Stimulated activated naive CD8-positive, alpha-beta T cell treated with anti-CD3 and anti-CD28 coated beads, Interleukin-15, Interleukin-2, amounts not matched to agents 100 ng/mL and 50 ng/mL, for 24 hours (primary cell): ENCODE data around the gene NECAP2.
A peak's percentile ranks its signal among the peaks of the same experiment; 100 is the strongest.

Source experiments
- H3K27ac Mint-ChIP-seq: one replicate; pipeline ENCODE4 v1.8.0; 2021; ENCODE audit warnings: mild to moderate bottlenecking, mixed read lengths
- H3K27me3 Mint-ChIP-seq: one replicate; pipeline ENCODE4 v1.8.0; 2021; ENCODE audit warnings: mixed read lengths
- H3K36me3 Mint-ChIP-seq: one replicate; pipeline ENCODE4 v1.8.0; 2021; ENCODE audit warnings: low read depth, mixed read lengths
- H3K4me1 Mint-ChIP-seq: one replicate; pipeline ENCODE4 v1.8.0; 2021; ENCODE audit warnings: low read depth, mixed read lengths
- H3K4me3 Mint-ChIP-seq: one replicate; pipeline ENCODE4 v1.8.0; 2021; ENCODE audit warnings: mild to moderate bottlenecking, mixed read lengths
- H3K9me3 Mint-ChIP-seq: one replicate; pipeline ENCODE4 v1.8.0; 2021; ENCODE audit warnings: mixed read lengths

NECAP2 gene

DNA sequence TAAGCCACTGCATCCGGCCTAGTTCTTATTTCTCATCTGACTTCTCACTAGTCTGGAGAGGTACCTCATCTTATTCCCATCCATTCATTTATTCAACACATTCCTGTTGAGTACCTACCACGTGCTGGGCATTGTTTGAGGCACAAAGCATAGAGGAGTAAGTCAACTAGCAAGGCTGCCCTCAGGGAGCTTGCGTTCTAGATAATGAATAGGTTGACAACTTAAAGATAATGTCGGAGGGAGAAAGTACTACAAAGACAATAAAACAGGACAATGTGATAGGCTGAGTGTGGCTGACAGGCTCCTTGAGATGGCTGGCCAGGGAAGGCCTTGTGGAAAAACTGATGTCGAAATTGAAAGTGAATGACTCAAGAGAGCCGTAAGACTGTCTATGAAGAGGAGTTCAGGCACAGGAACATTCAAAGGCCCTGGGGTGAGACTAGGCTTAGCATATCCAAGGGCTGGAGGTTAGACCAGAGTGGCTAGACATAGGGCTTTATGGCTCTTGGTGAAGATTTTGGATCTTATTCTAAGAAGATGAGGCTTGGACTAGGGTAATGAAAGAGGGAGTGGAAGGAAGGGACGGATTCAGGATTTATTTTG lies 21.6 kb upstream of the NECAP2 start:
- Mint-ChIP-seq H3K4me3 (no peak overlapping the region), H3K36me3 (no peaks in the 10 kb centered on the region), H3K27me3 (no peaks in the 10 kb centered on the region), H3K27ac (peak overlapping the region; percentile 79), H3K9me3 (no peaks in the 10 kb centered on the region), H3K4me1 (peaks cover 40% of the 10 kb centered on the region)

DNA sequence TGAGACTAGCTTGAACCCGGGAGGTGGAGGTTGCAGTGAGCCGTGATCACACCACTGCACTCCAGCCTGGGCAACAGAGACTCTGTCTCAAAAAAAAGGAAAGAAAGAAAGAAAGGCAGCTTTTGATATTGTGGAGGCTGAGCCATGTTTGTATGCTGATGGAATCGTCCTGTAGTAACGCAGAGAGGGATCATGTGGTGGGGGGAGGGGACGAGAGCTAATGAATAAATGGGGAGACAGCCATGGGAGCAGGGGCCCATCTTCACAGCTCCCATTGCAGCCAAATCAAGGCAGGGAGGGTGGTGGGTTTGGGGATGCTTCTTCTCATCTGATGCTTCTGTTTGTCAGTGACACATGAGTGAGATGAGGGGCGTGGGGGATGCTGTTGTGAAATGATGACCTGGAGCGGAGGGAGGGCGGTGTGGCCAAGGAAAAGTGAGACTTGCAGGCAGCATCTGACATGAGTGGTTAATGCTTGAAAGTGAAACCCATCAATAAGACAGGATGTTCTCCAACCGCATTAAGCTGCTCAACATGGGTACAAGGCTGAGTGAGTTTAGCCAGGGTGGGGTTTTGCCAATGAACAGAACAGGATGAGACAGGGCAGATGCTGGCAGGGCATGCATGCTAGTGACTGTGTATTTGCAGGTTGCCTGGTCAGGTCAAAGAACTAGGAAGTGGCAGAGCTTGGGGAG lies 20.0 kb upstream of the NECAP2 start:
- Mint-ChIP-seq H3K4me1 (peaks cover 40% of the 10 kb centered on the region), H3K36me3 (no peaks in the 10 kb centered on the region), H3K9me3 (no peaks in the 10 kb centered on the region), H3K27me3 (no peaks in the 10 kb centered on the region), H3K4me3 (peak overlapping the region; percentile 47), H3K27ac (peak overlapping the region; percentile 83)

DNA sequence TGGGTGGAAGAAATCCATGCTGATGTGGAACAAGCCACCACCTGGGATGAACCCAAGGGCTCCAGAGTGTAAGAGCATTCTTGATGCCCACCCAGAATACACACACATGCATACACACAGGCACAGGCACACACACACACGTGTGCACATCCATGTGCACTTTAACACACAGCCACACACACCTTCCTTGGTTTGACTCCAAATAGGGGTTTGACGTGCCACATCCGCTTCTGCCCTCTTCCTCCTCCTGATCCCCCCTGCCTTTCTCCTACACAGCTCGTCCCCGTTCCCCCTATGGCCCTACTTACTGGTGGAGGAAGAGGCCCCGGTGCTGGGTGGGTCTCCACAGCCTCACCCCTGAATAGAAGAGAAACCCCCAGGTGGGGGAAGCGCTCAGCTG lies 19.3 kb upstream of the NECAP2 start:
- Mint-ChIP-seq H3K4me1 (peaks cover 40% of the 10 kb centered on the region), H3K9me3 (no peaks in the 10 kb centered on the region), H3K27ac (peak overlapping the region; percentile 83), H3K4me3 (peak overlapping the region; percentile 47), H3K27me3 (no peaks in the 10 kb centered on the region), H3K36me3 (no peaks in the 10 kb centered on the region)

DNA sequence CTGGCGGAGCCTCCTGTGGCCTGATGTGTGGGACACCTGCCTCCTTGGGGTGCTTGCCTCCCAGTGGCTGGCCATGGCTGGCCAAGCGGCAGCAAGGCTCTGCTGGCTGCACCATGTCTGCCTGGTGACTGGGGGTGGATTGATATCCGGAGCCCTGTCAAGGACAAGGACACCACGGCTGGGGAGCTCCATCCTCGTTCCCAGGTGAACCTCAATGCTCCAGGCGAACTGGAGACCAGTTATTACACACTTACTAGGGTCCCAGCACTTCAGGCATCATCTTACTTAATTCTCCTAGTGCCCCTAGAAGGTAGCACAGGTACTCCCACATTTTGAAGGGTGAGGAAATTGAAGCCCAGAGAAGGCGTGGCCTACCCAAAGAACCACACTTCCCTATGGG lies 18.5 kb upstream of the NECAP2 start:
- H3K27me3 Mint-ChIP-seq, result no peaks in the 10 kb centered on the region
- no peak overlapping the region for H3K4me3 Mint-ChIP-seq
- H3K4me1 Mint-ChIP-seq, result peaks cover 40% of the 10 kb centered on the region
- H3K27ac Mint-ChIP-seq, result no peak overlapping the region
- H3K9me3 Mint-ChIP-seq, result no peaks in the 10 kb centered on the region
- H3K36me3 Mint-ChIP-seq, result no peaks in the 10 kb centered on the region

DNA sequence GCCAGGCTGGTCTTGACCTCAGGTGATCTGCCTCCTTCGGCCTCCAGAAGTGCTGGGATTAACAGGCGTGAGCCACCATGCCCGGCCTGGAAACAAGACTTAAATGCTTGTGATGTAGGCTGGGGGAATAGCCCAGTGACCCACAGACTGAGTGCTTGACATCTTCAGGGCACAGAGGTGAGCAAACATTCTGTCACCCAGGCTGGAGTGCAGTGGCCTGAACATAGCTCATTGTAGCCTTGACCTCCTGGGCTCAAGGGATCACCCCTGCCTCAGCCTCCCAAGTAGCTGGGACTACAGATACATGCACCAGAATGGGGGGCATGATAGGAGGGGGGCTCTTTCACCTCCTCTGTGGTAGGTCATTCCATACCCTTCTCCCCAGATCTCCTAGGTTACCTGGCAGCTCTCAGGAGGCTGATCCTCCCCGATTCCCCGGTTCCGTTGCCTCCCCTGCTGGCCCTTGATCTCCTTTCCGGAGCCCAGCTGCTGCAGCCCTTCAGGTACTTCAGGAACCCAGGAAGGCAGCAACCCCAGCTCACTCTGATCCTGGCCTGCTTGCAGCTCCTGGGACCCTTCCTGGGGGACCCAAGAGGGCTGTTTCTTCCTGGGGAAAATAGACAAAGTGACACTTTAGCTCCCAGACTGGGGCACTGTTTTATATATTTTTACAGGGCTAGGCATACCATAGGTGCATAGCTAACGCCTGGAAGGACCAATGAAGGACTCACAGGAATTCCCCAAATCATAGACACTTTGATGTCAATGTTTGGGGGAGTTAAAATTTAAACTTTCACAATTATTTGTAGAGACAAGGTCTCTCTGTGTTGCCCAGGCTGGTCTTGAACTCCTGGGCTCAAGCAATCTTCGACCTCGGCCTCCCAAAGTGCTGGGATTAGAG lies 15.1 kb upstream of the NECAP2 start:
- Mint-ChIP-seq H3K4me3 (no peak overlapping the region), H3K9me3 (no peaks in the 10 kb centered on the region), H3K27ac (no peak overlapping the region), H3K27me3 (no peaks in the 10 kb centered on the region), H3K36me3 (no peaks in the 10 kb centered on the region), H3K4me1 (peaks cover 18% of the 10 kb centered on the region)

DNA sequence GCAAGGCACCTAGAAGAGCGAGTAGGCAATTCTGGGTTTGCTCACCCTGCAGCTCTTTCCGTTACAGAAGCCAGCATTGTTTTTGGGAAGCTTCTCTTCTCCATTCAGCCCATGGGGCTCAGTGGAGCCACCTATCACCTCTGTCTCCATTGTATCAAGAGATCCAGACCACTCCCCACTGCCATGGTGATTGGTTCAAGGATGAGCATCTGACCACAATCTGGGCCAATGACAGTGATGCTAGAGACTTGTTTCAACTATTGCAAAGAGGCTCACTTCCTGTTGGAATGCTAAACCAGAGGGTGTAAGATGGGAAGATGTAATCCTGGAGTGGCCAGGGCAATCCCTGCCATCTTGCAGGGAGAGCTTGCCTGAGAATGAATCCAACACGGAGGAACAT lies 9.9 kb upstream of the NECAP2 start:
- Mint-ChIP-seq H3K27ac (no peak overlapping the region), H3K27me3 (peaks cover 6% of the 10 kb centered on the region)

DNA sequence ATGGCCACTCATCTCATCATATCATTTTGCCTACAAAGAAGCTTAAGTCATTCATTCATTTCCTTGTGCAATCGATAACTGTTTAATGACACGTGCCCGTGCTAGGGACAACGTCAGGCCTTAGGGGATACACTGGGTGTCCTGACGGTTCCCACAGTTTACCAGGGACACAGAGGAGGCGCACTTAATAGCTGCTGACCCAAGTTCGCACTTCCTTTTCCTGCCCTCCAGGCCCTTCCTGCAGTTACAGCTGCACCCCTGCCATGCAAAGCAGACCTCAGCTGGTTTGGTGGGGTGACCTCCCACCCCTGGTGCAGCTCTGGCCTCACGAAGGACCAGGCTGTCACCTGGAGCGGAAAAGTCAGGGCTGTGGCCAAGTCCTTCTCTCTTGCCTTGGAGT lies 7.5 kb upstream of the NECAP2 start:
- H3K9me3 Mint-ChIP-seq, result no peaks in the 10 kb centered on the region
- H3K4me1 Mint-ChIP-seq, result peaks cover 4% of the 10 kb centered on the region
- H3K4me3 Mint-ChIP-seq, result no peak overlapping the region
- H3K36me3 Mint-ChIP-seq, result no peaks in the 10 kb centered on the region
- no peak overlapping the region for H3K27ac Mint-ChIP-seq
- peaks cover 6% of the 10 kb centered on the region for H3K27me3 Mint-ChIP-seq

More for the DNA sequence above, 9.9 kb upstream of the NECAP2 start:
- Mint-ChIP-seq H3K36me3 (no peaks in the 10 kb centered on the region), H3K9me3 (no peaks in the 10 kb centered on the region), H3K4me1 (peaks cover 4% of the 10 kb centered on the region), H3K4me3 (no peak overlapping the region)

DNA sequence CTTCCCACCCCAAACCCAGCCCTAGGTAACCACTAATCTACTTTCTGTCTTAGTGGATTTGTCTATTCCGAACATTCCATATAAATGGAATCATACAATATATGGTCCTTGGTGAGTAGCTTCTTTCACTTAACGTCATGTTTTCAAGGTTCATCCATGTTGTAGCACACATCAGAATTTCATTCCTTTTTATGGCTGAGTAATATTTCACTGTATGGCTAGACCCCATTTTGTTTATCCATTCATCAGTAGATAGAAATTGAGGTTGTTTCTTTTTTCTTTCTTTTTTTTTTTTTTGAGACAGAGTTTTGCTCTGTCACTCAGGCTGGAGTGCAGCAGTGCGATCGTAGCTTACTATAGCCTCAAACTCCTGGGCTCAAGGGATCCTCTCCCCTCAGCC lies 6.5 kb upstream of the NECAP2 start:
- Mint-ChIP-seq H3K27me3 (peaks cover 6% of the 10 kb centered on the region), H3K4me3 (no peak overlapping the region), H3K4me1 (peaks cover 4% of the 10 kb centered on the region), H3K27ac (no peak overlapping the region), H3K9me3 (no peaks in the 10 kb centered on the region), H3K36me3 (no peaks in the 10 kb centered on the region)

DNA sequence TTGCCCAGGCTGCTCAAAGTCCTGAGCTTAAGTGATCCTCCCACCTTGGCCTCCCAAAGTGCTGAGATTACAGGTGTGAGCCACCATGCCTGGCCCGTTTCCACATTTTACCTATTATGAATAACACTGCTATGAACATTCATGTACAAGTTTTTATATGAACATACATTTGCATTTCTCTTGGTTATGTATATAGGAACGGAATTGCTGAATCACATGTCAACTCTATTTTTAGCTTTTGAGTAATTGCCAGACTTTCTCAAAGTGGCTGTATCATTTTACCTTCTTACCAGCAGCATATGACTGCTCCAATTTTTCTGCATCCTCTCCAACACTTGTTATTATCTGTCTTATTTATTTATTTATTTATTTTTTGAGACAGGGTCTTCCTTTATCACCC lies 6.0 kb upstream of the NECAP2 start:
- Mint-ChIP-seq H3K36me3 (no peaks in the 10 kb centered on the region), H3K4me3 (no peak overlapping the region), H3K9me3 (no peaks in the 10 kb centered on the region), H3K27me3 (peaks cover 6% of the 10 kb centered on the region), H3K4me1 (peaks cover 4% of the 10 kb centered on the region), H3K27ac (no peak overlapping the region)

DNA sequence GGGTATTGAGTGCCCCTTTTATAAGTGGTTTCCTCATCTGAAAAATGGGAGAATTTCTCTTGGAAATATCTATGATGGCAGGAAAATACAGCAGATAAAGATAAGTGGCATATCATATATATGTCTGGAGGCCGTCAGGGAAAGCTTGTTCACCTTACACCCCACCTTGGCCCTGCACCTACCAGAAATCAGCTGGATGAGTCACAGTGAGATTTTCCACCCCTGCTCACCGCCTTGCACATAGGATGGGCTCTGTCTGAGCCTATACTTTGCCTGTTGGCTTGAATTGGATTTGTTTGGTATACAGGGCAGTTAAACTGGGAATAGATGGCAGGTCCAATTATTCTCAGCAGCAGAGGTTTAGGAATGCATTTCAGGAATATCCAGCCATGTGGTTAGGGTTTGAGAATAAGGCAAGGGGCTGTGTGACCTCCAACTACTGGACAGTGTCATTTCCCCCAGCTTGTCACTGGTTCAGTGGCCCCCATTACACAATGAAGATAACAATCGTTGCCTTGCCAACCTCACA lies 3.5 kb upstream of the NECAP2 start, which contains the start of gene SPATA21:
TSS of gene SPATA21 (minus strand) at position 479 of the 529 bp plus-strand sequence. CDS start 6,053 bp downstream, outside the sequence.
- H3K4me1 Mint-ChIP-seq, result peaks cover 21% of the 10 kb centered on the region
- no peak within 1 kb of the TSS for H3K4me3 Mint-ChIP-seq
- no peaks in the 10 kb centered on the region for H3K9me3 Mint-ChIP-seq
- peaks cover 6% of the 10 kb centered on the region for H3K27me3 Mint-ChIP-seq
- peak within 1 kb of the TSS; percentile 40 for H3K27ac Mint-ChIP-seq
- H3K36me3 Mint-ChIP-seq, result no peaks in the 10 kb centered on the region

DNA sequence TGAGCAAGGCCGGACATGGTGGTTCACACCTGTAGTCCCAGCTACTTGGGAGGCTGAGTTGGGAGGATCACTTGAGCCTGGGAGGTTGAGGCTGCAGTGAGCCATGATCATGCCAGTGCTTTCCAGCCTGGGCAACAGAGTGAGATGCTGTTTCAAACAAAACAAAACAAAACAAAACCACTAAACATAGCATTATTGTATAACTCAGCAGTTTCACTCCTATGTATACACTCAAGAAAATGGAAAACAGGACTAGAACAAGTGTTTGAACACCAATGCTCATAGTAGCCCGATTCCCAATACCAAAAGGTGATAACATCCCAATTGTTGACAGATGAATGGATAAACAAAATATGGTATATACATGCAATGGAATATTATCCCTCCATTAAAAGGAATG lies 2.0 kb upstream of the NECAP2 start:
- H3K9me3 Mint-ChIP-seq, result no peaks in the 10 kb centered on the region
- no peaks in the 10 kb centered on the region for H3K36me3 Mint-ChIP-seq
- H3K4me1 Mint-ChIP-seq, result peaks cover 32% of the 10 kb centered on the region
- H3K4me3 Mint-ChIP-seq, result no peak overlapping the region
- no peak overlapping the region for H3K27ac Mint-ChIP-seq
- H3K27me3 Mint-ChIP-seq, result no peaks in the 10 kb centered on the region

DNA sequence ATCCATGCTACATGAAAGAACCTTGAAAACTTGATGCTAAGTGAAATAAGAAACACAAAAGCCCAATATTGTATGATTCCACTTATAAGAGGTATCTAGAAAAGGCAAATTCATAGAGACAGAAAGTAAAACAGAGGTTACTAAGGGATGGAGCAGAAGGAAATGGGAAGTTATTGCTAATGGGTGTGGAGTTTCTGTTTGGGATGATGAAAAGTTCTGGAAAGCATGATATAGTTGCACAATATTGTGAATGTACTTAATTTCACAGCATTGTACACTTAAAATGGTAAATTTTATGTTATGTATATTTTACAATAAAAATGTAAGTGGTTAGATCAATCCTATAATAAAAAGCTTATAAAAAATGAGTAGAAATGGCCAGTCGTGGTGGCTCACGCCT lies 1.6 kb upstream of the NECAP2 start:
- no peaks in the 10 kb centered on the region for H3K9me3 Mint-ChIP-seq
- peaks cover 32% of the 10 kb centered on the region for H3K4me1 Mint-ChIP-seq
- no peak overlapping the region for H3K27ac Mint-ChIP-seq
- no peaks in the 10 kb centered on the region for H3K27me3 Mint-ChIP-seq
- H3K36me3 Mint-ChIP-seq, result peaks cover 2% of the 10 kb centered on the region
- no peak overlapping the region for H3K4me3 Mint-ChIP-seq

DNA sequence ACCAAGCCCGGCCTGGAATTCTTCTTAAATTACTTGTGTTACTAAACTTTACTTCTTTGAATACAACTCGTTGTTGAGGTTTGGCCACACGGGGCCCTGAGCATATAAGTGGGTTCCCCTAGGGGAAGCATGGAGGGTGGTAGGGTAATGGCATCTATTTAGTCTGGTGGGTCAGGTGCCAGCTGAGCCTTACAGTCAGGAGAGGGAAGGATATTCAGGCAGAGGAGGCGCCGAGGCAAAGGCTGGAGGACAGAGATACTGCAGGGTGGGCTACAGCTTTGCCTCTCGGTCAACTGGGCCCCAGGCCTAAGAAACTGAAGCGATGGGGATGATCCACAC lies 424 bp upstream of the NECAP2 start:
- H3K4me3 Mint-ChIP-seq, result peak overlapping the region; percentile 92
- peak overlapping the region; percentile 85 for H3K27ac Mint-ChIP-seq
- peaks cover 30% of the 10 kb centered on the region for H3K4me1 Mint-ChIP-seq
- no peaks in the 10 kb centered on the region for H3K9me3 Mint-ChIP-seq
- peaks cover 9% of the 10 kb centered on the region for H3K36me3 Mint-ChIP-seq
- no peaks in the 10 kb centered on the region for H3K27me3 Mint-ChIP-seq

DNA sequence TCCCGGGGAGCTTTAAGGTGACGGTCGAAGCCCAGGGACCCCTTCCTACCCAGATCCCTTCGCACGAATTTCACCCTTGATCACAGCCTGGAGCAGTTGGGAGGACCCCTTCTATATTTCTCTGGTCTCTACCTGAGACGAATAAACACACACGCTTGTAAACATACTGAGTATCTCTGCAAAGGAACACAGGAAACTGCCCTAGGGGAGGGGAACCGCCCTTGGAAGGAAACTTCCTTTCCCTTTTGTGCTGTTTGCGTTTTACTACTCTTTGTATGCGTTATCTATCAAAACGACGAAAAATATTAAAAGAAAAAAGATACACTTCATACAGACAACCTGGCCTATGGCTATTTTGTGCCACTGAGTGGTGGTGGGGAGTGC lies 750 bp downstream of the NECAP2 start:
- Mint-ChIP-seq H3K4me1 (peaks cover 28% of the 10 kb centered on the region), H3K27ac (peak overlapping the region; percentile 85), H3K36me3 (peaks cover 12% of the 10 kb centered on the region), H3K4me3 (peak overlapping the region; percentile 92), H3K27me3 (no peaks in the 10 kb centered on the region), H3K9me3 (no peaks in the 10 kb centered on the region)

DNA sequence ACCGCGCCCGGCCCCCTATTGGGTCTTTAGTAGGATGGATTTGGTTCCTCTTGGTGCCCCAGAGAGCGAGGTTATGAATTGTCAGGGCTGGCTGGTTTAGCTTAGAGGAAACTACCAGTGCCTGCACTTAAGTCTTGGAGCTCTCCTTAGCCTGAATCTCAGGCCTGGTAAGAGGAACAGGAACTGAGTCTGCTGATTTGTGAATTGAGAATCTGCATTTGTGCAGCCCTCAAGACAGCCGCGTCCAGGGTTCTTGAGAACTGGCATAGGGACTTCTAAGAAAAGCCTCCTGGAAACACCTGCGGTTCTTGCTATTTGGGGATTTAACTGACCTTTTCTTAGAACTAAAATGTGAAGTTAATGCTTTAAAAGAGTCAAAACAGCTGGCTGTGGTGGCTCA lies 1.7 kb downstream of the NECAP2 start:
- Mint-ChIP-seq H3K9me3 (no peaks in the 10 kb centered on the region), H3K27ac (peak overlapping the region; percentile 85), H3K27me3 (no peaks in the 10 kb centered on the region), H3K4me1 (peaks cover 28% of the 10 kb centered on the region), H3K4me3 (peak overlapping the region; percentile 92), H3K36me3 (peaks cover 16% of the 10 kb centered on the region)
